ENCODE results near the gene TRAK1. TPM values are rescaled to one million over a fixed set of nuclear protein-coding genes. Genes with fewer than 3 reads are reported as not detected.

Gene TRAK1
- total RNA-seq, 1 experiment from 2014 or later: 46.8 TPM

DNA sequence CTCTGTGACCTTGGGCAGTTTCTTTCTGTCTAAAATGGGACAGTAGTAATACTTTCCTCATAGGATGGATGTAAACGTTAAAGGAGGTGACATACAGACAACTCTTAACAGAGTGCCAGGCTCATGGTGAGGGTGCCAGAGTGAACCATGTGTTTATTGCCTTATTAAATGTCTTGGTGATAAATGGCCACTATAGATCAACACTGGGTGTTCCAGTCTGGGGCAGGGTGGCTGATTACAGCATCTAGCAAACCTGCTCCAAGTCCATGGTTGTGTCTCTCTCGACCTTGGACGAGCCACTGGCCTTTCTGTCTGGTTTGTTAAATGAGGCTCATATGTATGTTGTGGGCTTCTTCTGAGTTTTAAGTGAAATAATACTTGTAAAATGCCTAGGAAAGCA is 75.1 kb downstream of the TRAK1 start:
- no TSS peak for BruUV-seq (replicated peaks)
- Histone ChIP-seq H3K4me2 (no peak overlapping the region), H3K27ac (no peak overlapping the region), H3K9me2 (ENCODE audit: insufficient read depth) (no peaks in the 10 kb centered on the region), H2AFZ (no peak overlapping the region), H3K36me3 (ENCODE audit: low read depth) (no peaks in the 10 kb centered on the region), H3K27me3 (ENCODE audit: insufficient read depth, low read depth) (no peaks in the 10 kb centered on the region), H3K4me1 (replicated peaks; ENCODE audit: insufficient read depth) (peaks cover 53% of the 10 kb centered on the region), H4K20me1 (ENCODE audit: insufficient read depth) (0 out of 2 replicates have a peak, but pooled peaks cover 4% of the 10 kb centered on the region), H3K79me2 (ENCODE audit: low read depth) (peaks cover 91% of the 10 kb centered on the region), H3F3A (ENCODE audit: insufficient read depth, low read depth) (peaks cover 8% of the 10 kb centered on the region; the same call in 1 of the 2 replicates), H3K4me3 (no peak overlapping the region), H3K9me3 (ENCODE audit: insufficient read depth, low read depth) (no peaks in the 10 kb centered on the region)
- no peak for TF ChIP-seq EZH2 (IDR thresholded peaks at IDR 0.05; ENCODE audit: low read depth)
- TF ChIP-seq, protein P1, sequence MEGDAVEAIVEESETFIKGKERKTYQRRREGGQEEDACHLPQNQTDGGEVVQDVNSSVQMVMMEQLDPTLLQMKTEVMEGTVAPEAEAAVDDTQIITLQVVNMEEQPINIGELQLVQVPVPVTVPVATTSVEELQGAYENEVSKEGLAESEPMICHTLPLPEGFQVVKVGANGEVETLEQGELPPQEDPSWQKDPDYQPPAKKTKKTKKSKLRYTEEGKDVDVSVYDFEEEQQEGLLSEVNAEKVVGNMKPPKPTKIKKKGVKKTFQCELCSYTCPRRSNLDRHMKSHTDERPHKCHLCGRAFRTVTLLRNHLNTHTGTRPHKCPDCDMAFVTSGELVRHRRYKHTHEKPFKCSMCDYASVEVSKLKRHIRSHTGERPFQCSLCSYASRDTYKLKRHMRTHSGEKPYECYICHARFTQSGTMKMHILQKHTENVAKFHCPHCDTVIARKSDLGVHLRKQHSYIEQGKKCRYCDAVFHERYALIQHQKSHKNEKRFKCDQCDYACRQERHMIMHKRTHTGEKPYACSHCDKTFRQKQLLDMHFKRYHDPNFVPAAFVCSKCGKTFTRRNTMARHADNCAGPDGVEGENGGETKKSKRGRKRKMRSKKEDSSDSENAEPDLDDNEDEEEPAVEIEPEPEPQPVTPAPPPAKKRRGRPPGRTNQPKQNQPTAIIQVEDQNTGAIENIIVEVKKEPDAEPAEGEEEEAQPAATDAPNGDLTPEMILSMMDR (conservative IDR thresholded peaks at IDR 0.05): no peak
- no peak for DNase-seq
- POLR2A ChIA-PET (ENCODE audit: unreplicated experiment): no interaction called here
- CTCF ChIA-PET: no interaction called here
- intact Hi-C loops (cut with micrococcal nuclease; ENCODE audit: unreplicated experiment): no loop called here

DNA sequence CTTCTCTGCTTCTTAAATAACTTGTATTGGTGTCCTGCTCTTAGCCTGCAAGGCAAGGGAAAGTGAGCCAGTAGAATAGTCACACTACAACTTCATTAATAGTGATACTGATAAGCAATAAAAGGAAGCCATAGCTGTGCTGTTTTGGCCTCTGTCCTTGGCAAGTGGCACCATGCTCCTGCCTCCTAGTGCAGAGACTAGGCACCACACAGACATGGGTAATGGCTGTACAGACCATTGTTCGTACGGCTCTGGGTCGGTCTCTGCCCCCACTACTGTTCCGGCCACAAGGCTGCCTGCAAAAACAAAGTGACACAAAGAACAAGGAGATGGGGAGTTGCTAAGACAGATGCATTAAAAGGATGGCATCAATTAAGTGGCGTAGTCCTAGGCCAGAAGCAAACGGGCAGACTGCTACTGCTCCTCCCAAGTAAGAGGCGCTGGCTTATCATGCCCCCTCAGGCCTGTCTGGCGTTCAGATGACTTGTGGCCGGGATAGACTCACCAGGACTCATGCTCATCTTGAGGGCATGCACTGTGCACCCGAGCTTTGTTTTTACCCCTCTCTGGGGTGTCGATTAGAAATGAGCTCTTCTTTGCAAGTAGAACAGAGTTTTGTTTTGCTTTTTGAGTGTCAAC is 75.6 kb downstream of the TRAK1 start:
- H3K9me2 ChIP-seq (ENCODE audit: insufficient read depth): no peaks in the 10 kb centered on the region
- H3F3A ChIP-seq (ENCODE audit: insufficient read depth, low read depth): peaks cover 8% of the 10 kb centered on the region; the same call in 1 of the 2 replicates
- no peak overlapping the region for H3K4me3 ChIP-seq
- ChIA-PET POLR2A (ENCODE audit: unreplicated experiment) (no interaction called here), CTCF (no interaction called here)
- H3K27me3 ChIP-seq (ENCODE audit: insufficient read depth, low read depth): no peaks in the 10 kb centered on the region
- H3K9me3 ChIP-seq (ENCODE audit: insufficient read depth, low read depth): no peaks in the 10 kb centered on the region
- BruUV-seq (replicated peaks): no TSS peak
- intact Hi-C loops (cut with micrococcal nuclease; ENCODE audit: unreplicated experiment): no loop called here
- H3K4me2 ChIP-seq: no peak overlapping the region
- no peak overlapping the region for H3K27ac ChIP-seq
- H2AFZ ChIP-seq: no peak overlapping the region
- DNase-seq: no peak
- no peaks in the 10 kb centered on the region for H3K36me3 ChIP-seq (ENCODE audit: low read depth)
- peaks cover 88% of the 10 kb centered on the region for H3K79me2 ChIP-seq (ENCODE audit: low read depth)
- peaks cover 47% of the 10 kb centered on the region for H3K4me1 ChIP-seq (replicated peaks; ENCODE audit: insufficient read depth)
- no peak for TF ChIP-seq EZH2 (IDR thresholded peaks at IDR 0.05; ENCODE audit: low read depth)
- H4K20me1 ChIP-seq (ENCODE audit: insufficient read depth): 0 out of 2 replicates have a peak, but pooled peaks cover 4% of the 10 kb centered on the region

DNA sequence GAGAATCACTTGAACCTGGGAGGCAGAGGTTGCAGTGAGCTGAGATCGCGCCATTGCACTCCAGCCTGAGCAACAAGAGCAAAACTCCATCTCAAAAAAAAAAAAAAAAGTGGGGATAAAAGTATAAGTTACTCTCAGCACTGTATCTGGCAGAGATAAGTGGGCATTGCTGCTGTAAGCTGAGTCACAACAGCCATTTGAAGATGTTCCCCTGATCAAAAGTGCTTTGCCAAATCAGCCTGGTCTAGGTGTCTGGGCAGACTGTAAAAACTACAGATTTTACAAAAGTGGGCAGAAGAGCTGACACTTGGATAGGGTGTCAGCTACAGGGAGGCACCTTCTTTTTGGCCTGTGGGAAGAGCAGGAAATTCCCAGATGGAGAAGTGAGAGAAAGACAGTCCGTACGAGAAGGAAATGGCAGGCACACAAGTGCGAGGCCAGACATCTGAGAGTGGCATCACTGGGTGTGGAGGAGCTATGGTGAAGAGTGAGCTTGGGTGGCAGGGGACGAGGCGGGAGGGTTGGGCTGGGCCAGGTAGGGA is 78.5 kb downstream of the TRAK1 start:
- H3F3A ChIP-seq (ENCODE audit: insufficient read depth, low read depth): no peaks in the 10 kb centered on the region
- H2AFZ ChIP-seq: no peak overlapping the region
- no peaks in the 10 kb centered on the region for H3K9me2 ChIP-seq (ENCODE audit: insufficient read depth)
- TF ChIP-seq, protein P1 (conservative IDR thresholded peaks at IDR 0.05): no peak
- TF ChIP-seq EZH2 (IDR thresholded peaks at IDR 0.05; ENCODE audit: low read depth): no peak
- H3K36me3 ChIP-seq (ENCODE audit: low read depth): no peaks in the 10 kb centered on the region
- ChIA-PET CTCF (no interaction called here), POLR2A (ENCODE audit: unreplicated experiment) (interaction anchor here (0.6 kb wide), 1 partner anchor 1698 kb away, joined by 3 read pairs; no protein-coding TSS in a partner anchor)
- no peak overlapping the region for H3K4me2 ChIP-seq
- intact Hi-C loops (cut with micrococcal nuclease; ENCODE audit: unreplicated experiment): no loop called here
- no peak for DNase-seq
- H3K79me2 ChIP-seq (ENCODE audit: low read depth): peaks cover 79% of the 10 kb centered on the region
- H3K4me1 ChIP-seq (replicated peaks; ENCODE audit: insufficient read depth): peaks cover 20% of the 10 kb centered on the region
- H4K20me1 ChIP-seq (ENCODE audit: insufficient read depth): 0 out of 2 replicates have a peak, but pooled peaks cover 4% of the 10 kb centered on the region
- no peaks in the 10 kb centered on the region for H3K9me3 ChIP-seq (ENCODE audit: insufficient read depth, low read depth)
- BruUV-seq (replicated peaks): no TSS peak
- no peak overlapping the region for H3K4me3 ChIP-seq
- H3K27ac ChIP-seq: no peak overlapping the region
- H3K27me3 ChIP-seq (ENCODE audit: insufficient read depth, low read depth): no peaks in the 10 kb centered on the region
